Kasumi-1 (cell line): Measurements from ENCODE around the gene MZF1.

ENCODE experiments used
- DNase-seq, 2 experiments: peaks; one replicate each; lab custom pipeline; 2025; lab: John Stamatoyannopoulos, UW

MZF1 gene

DNA sequence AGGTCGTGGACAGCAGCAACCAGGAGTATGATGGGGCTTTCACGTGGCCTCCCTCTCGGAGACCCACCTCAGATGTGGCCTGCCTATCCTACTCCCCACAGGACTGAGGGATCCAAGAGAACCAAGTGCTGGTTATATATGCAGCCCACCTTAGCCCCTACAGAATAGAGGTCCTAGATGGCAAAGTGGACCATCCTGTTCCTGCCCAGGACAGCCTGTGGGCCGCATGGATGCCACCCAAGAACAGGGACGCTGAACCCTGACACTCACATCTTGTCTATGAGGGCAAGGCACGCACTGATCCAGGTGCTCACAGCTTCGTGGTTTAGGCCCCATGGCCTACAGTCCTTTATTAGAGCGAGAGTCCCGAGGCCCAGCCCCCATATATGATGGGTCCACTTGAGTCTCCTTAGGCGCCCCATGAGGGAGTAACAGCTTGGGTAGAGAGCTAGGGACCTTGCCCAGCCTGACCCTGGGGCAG is 59.9 kb downstream of the MZF1 start:
- DNase-seq: no peak
